Stomach (tissue), 4 donors: ENCODE data around the gene IGSF9B.

Experiments
- POLR2A ChIP-seq, 4 donors: fragments of 450-650 bp; IDR thresholded peaks; one replicate each; pipeline ENCODE4 v1.6.1; 2016; ENCODE audit warnings: antibody characterized with exemption in 4 of 4, control low read depth in 2 of 4, mild to moderate bottlenecking in 1 of 4, moderate library complexity in 1 of 4
- TF ChIP-seq, protein P1 (sequence below), 7 experiments: fragments of 450-650 bp in 4 of 7; fragments of 200-600 bp in 3 of 7; sonication (generic) in 3 of 7; IDR thresholded peaks; one replicate each; pipeline ENCODE4 v1.5.1; 2016 to 2019; ENCODE audit warnings: antibody characterized with exemption in 7 of 7, control low read depth in 2 of 7, mild to moderate bottlenecking in 1 of 7

- TF ChIP-seq POLR2A (IDR thresholded peaks at IDR 0.05), result no peak
- TF ChIP-seq, protein P1, sequence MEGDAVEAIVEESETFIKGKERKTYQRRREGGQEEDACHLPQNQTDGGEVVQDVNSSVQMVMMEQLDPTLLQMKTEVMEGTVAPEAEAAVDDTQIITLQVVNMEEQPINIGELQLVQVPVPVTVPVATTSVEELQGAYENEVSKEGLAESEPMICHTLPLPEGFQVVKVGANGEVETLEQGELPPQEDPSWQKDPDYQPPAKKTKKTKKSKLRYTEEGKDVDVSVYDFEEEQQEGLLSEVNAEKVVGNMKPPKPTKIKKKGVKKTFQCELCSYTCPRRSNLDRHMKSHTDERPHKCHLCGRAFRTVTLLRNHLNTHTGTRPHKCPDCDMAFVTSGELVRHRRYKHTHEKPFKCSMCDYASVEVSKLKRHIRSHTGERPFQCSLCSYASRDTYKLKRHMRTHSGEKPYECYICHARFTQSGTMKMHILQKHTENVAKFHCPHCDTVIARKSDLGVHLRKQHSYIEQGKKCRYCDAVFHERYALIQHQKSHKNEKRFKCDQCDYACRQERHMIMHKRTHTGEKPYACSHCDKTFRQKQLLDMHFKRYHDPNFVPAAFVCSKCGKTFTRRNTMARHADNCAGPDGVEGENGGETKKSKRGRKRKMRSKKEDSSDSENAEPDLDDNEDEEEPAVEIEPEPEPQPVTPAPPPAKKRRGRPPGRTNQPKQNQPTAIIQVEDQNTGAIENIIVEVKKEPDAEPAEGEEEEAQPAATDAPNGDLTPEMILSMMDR (IDR thresholded peaks at IDR 0.05), result no peak
Measured at GRCh38 chr11:133907216-133907615, 49.6 kb downstream of the IGSF9B start.
